ENCODE results near the gene OR10K1. TPM values are rescaled to one million over a fixed set of nuclear protein-coding genes. Genes with fewer than 3 reads are reported as not detected.

The OR10K1 gene
- not detected for total RNA-seq

- ATAC-seq (ENCODE audit: low FRiP score in 2 of 2), result no peak
- no peaks in the 10 kb centered on the region for H3K27me3 ChIP-seq
- WGBS, 2 donors, result 72 to 73% methylated on average over 2 of the region's 2 CpGs
- no peak within 1 kb of the TSS for H3K27ac ChIP-seq
- TF ChIP-seq POLR2A (IDR thresholded peaks at IDR 0.05) (no peak), CTCF (IDR thresholded peaks at IDR 0.05) (no peak), EP300 (IDR thresholded peaks at IDR 0.05) (no peak), POLR2AphosphoS5 (IDR thresholded peaks at IDR 0.05) (no peak)
- DNase-seq, result no peak
- H3K36me3 ChIP-seq, result no peaks in the 10 kb centered on the region
- H3K9me3 ChIP-seq, result no peaks in the 10 kb centered on the region
- no peaks in the 10 kb centered on the region for H3K4me1 ChIP-seq
- no peak within 1 kb of the TSS for H3K4me3 ChIP-seq
Observed at GRCh38 chr1:158461534-158461933, at the start of gene OR10K1. Gene OR10K1 (plus strand): TSS chr1:158461834. CDS start chr1:158465562, 3,728 bp downstream.

GRCh38 chr1:158414651-158415345 lies 46.8 kb upstream of the OR10K1 start:
- no peaks in the 10 kb centered on the region for H3K27me3 ChIP-seq
- WGBS, 2 donors, result 80% methylated on average over 4 of the region's 4 CpGs

GRCh38 chr1:158417586-158417985 lies 44.0 kb upstream of the OR10K1 start:
- no peak for DNase-seq
- Histone ChIP-seq H3K27ac (no peak overlapping the region), H3K4me3 (no peak overlapping the region), H3K9me3 (no peaks in the 10 kb centered on the region), H3K27me3 (no peaks in the 10 kb centered on the region), H3K36me3 (no peaks in the 10 kb centered on the region), H3K4me1 (no peaks in the 10 kb centered on the region)
- no peak for TF ChIP-seq EP300 (IDR thresholded peaks at IDR 0.05)
- no peak for TF ChIP-seq CTCF (IDR thresholded peaks at IDR 0.05)
- no peak for TF ChIP-seq POLR2AphosphoS5 (IDR thresholded peaks at IDR 0.05)
- TF ChIP-seq POLR2A (IDR thresholded peaks at IDR 0.05), result no peak
- no peak for ATAC-seq (ENCODE audit: low FRiP score in 2 of 2)

More at GRCh38 chr1:158414651-158415345, 46.8 kb upstream of the OR10K1 start:
- no peaks in the 10 kb centered on the region for H3K4me1 ChIP-seq
- H3K9me3 ChIP-seq, result no peaks in the 10 kb centered on the region
- H3K27ac ChIP-seq, result no peak overlapping the region
- DNase-seq (no peak), ATAC-seq (ENCODE audit: low FRiP score in 2 of 2) (no peak)
- TF ChIP-seq POLR2AphosphoS5 (IDR thresholded peaks at IDR 0.05) (no peak), EP300 (IDR thresholded peaks at IDR 0.05) (no peak), CTCF (IDR thresholded peaks at IDR 0.05) (no peak), POLR2A (IDR thresholded peaks at IDR 0.05) (no peak)
- no peak overlapping the region for H3K4me3 ChIP-seq
- no peaks in the 10 kb centered on the region for H3K36me3 ChIP-seq

GRCh38 chr1:158422212-158422611 lies 39.4 kb upstream of the OR10K1 start:
- H3K27ac ChIP-seq, result no peak overlapping the region
- no peaks in the 10 kb centered on the region for H3K36me3 ChIP-seq
- H3K4me1 ChIP-seq, result no peaks in the 10 kb centered on the region
- DNase-seq, result no peak
- H3K9me3 ChIP-seq, result no peaks in the 10 kb centered on the region
- H3K4me3 ChIP-seq, result no peak overlapping the region
- H3K27me3 ChIP-seq, result no peaks in the 10 kb centered on the region
- TF ChIP-seq POLR2A (IDR thresholded peaks at IDR 0.05) (no peak), CTCF (IDR thresholded peaks at IDR 0.05) (no peak), POLR2AphosphoS5 (IDR thresholded peaks at IDR 0.05) (no peak), EP300 (IDR thresholded peaks at IDR 0.05) (no peak)
- ATAC-seq (ENCODE audit: low FRiP score in 2 of 2), result no peak

- H3K36me3 ChIP-seq, result no peaks in the 10 kb centered on the region
- TF ChIP-seq EP300 (IDR thresholded peaks at IDR 0.05) (no peak), CTCF (IDR thresholded peaks at IDR 0.05) (no peak), POLR2A (IDR thresholded peaks at IDR 0.05) (no peak), POLR2AphosphoS5 (IDR thresholded peaks at IDR 0.05) (no peak)
- H3K27ac ChIP-seq, result no peak overlapping the region
- DNase-seq, result no peak
- ATAC-seq (ENCODE audit: low FRiP score in 2 of 2), result no peak
- H3K27me3 ChIP-seq, result no peaks in the 10 kb centered on the region
- no peaks in the 10 kb centered on the region for H3K9me3 ChIP-seq
- no peaks in the 10 kb centered on the region for H3K4me1 ChIP-seq
- no peak overlapping the region for H3K4me3 ChIP-seq
Observed at GRCh38 chr1:158425027-158425426, 36.6 kb upstream of the OR10K1 start.

Measured in upper lobe of left lung (tissue), 6 donors.